ENCODE results near the gene RASGRF2.
"Not testable (repeated sequence)": the region's sequence is repeated elsewhere in the genome, so short reads cannot be mapped to it uniquely, and the experiment has no call there.

Gene RASGRF2

DNA sequence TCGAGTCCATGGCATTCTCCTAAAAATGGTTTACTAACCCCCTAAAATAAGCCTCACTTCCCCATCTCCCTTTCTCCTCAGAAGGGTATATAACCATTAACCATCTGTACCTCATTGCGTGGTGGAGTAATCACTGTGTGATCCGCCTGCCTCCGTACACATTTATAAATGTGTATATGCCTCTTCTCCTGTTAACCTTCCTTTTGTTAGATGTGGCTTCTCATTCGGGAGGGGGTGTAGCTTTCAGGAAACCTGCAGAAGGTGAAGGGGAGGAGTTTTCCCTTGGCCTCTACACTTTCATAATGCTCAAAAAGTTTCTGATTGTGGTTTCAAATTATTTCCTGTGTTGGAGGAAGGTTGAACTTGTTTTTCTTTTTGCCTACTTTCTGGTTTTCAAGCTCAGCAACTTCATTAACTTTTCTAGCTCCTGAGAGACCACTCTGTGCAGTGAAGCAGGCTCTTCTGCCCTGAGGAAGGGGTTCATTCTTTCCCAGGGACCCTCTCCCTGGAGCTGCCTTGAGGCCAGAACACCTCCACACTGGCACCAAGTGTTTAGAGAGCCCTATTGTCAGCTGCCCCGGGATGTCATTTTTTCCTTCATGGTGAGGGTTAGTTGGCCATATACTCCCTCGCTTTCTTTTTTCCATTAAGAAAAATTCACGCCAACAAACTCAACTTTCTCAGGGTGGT lies 46.9 kb downstream of the RASGRF2 start:
- TF ChIP-seq CTCF (IDR thresholded peaks at IDR 0.05; ENCODE audit: low read depth, low read length, missing control alignments), result no peak
- no peak overlapping the region for H3K4me3 ChIP-seq (ENCODE audit: low read depth, low read length)
- no peak for DNase-seq (ENCODE audit: low read depth)

- DNase-seq (ENCODE audit: low read depth), result no peak
- TF ChIP-seq CTCF (IDR thresholded peaks at IDR 0.05; ENCODE audit: low read depth, low read length, missing control alignments), result no peak
- no peak overlapping the region for H3K4me3 ChIP-seq (ENCODE audit: low read depth, low read length)
These were observed 47.5 kb downstream of the RASGRF2 start for GRCh38 chr5:81007637-81008027.

DNA sequence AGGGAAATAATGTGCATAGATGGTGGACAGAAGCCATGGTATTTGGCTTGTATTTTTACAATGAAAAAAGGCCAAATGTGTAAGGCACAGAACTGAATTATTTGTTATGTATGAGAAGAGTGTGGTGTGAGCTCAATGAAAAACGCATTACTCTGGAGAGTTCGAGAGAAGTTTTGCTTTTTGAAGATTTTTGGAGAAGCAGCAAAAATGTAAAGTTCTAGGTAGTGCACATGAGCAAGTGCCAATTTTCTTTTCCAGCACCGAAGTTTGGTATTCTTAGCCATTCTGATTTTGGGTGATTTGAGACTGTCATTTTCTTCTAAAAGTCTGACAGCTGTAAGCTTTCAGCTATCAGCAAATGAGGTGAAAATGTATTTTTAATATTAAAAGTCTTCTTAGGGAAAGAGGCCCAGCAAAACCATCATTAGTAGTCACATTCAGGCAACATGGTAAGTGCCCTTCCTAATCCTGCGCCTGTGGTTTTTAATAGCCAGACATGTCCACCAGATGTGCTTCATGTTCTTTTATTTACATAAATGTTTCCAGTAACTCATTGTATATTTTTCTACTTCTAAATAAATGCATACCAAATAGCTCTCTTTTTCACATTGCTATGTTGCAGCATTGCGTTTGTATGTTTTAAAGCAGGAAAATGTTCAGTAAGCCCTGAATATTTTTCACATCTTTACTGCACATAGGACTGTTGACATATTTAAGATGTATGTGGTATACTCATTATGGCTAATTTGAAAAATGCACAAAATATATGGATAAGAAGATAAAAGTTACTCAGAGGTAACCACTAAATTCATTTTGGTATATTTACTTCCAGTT lies 50.4 kb downstream of the RASGRF2 start:
- TF ChIP-seq CTCF (IDR thresholded peaks at IDR 0.05; ENCODE audit: low read depth, low read length, missing control alignments), result no peak
- DNase-seq (ENCODE audit: low read depth), result no peak
- no peak overlapping the region for H3K4me3 ChIP-seq (ENCODE audit: low read depth, low read length)

- DNase-seq (ENCODE audit: low read depth), result no peak
- no peak overlapping the region for H3K4me3 ChIP-seq (ENCODE audit: low read depth, low read length)
- no peak for TF ChIP-seq CTCF (IDR thresholded peaks at IDR 0.05; ENCODE audit: low read depth, low read length, missing control alignments)
These were observed 54.2 kb downstream of the RASGRF2 start for GRCh38 chr5:81014348-81014747.

GRCh38 chr5:81016116-81016515 lies 56.0 kb downstream of the RASGRF2 start:
- no peak for TF ChIP-seq CTCF (IDR thresholded peaks at IDR 0.05; ENCODE audit: low read depth, low read length, missing control alignments)
- H3K4me3 ChIP-seq (ENCODE audit: low read depth, low read length), result no peak overlapping the region
- no peak for DNase-seq (ENCODE audit: low read depth)

DNA sequence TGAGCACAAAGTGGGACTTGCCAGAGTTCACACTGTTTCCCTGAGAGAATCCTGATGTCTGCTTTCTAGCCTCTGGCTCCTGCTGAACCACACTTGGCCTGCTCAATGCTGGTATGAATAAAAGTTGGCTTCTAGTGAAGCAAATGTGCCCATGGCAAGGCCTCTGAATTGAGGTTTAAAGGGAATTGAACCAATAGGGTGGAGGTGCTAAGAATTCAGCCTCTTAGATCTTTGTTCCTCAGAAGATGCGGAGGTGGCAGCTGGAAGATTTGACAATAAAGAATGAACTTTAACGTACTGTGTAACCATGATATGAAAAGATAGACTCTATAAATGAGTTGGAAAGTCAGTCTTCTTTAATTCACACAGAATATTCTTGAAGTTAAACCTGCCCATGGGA lies 57.2 kb downstream of the RASGRF2 start:
- DNase-seq (ENCODE audit: low read depth), result no peak
- no peak for TF ChIP-seq CTCF (IDR thresholded peaks at IDR 0.05; ENCODE audit: low read depth, low read length, missing control alignments)
- H3K4me3 ChIP-seq (ENCODE audit: low read depth, low read length), result no peak overlapping the region

DNA sequence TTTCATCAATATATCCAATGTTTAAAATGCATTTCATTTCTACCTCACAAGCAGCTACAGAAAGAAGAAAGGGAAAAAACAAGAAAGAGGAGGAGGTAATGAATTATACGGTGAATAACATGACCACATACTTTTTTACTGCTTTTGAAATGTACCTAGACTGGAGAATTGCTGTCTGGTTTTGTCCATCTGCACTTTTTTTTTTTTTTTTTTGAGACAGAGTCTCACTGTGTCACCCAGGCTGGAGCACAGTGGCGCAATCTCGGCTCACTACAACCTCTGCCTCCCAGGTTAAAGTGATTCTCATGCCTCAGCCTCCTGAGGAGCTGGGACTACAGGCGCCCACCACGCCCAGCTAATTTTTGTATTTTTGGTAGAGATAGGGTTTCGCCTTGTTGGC lies 58.4 kb downstream of the RASGRF2 start:
- not testable (repeated sequence) for DNase-seq (ENCODE audit: low read depth); H3K4me3 ChIP-seq (ENCODE audit: low read depth, low read length)
